ENCODE results near the gene GPR15LG. TPM values are rescaled to one million over a fixed set of nuclear protein-coding genes. Genes with fewer than 3 reads are reported as not detected.
"Not testable (repeated sequence)": the region's sequence is repeated elsewhere in the genome, so short reads cannot be mapped to it uniquely, and the experiment has no call there.

Gene GPR15LG
- total RNA-seq: not detected

DNA sequence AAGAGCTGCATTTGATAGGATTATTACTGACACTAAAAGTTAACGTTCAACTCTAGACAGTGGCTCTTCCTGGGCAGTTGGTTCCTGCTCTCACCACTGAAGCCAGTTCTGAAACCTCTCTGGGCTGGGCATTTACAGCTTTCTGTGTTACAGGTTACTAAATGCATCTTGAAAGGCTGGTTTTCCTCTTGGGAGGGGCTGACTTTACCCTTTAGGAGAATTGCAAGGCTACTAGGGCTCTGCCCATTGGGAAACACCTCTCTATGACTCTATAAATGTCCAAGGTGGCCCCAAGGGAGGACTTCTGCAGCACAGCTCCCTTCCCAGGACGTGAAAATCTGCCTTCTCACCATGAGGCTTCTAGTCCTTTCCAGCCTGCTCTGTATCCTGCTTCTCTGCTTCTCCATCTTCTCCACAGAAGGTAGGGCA lies at the start of gene GPR15LG:
Gene GPR15LG (plus strand): TSS at position 301 of the 429 bp plus-strand sequence. CDS start 51 bp downstream, at position 352.
- H3K27ac ChIP-seq (ENCODE audit: low read depth, low read length): no peak within 1 kb of the TSS
- no peak within 1 kb of the TSS for H3K9ac ChIP-seq (ENCODE audit: low read depth in 1 of 3, low read length in 3 of 3)
- no peaks in the 10 kb centered on the region for H3K9me3 ChIP-seq (ENCODE audit: control insufficient read depth in 3 of 3, low read length in 3 of 3)
- H3K4me1 ChIP-seq (ENCODE audit: control insufficient read depth in 3 of 3, insufficient read depth in 3 of 3, low read length in 3 of 3): no peaks in the 10 kb centered on the region
- peaks cover 0 to 2% (median 0%) of the 10 kb centered on the region in 3 donors for H3K27me3 ChIP-seq (ENCODE audit: control insufficient read depth in 3 of 3, insufficient read depth in 3 of 3, low read length in 3 of 3)
- H3K36me3 ChIP-seq (ENCODE audit: control insufficient read depth in 3 of 3, insufficient read depth in 3 of 3, low read length in 3 of 3): no peaks in the 10 kb centered on the region
- H3K4me3 ChIP-seq (ENCODE audit: low read length in 3 of 3): no peak within 1 kb of the TSS

DNA sequence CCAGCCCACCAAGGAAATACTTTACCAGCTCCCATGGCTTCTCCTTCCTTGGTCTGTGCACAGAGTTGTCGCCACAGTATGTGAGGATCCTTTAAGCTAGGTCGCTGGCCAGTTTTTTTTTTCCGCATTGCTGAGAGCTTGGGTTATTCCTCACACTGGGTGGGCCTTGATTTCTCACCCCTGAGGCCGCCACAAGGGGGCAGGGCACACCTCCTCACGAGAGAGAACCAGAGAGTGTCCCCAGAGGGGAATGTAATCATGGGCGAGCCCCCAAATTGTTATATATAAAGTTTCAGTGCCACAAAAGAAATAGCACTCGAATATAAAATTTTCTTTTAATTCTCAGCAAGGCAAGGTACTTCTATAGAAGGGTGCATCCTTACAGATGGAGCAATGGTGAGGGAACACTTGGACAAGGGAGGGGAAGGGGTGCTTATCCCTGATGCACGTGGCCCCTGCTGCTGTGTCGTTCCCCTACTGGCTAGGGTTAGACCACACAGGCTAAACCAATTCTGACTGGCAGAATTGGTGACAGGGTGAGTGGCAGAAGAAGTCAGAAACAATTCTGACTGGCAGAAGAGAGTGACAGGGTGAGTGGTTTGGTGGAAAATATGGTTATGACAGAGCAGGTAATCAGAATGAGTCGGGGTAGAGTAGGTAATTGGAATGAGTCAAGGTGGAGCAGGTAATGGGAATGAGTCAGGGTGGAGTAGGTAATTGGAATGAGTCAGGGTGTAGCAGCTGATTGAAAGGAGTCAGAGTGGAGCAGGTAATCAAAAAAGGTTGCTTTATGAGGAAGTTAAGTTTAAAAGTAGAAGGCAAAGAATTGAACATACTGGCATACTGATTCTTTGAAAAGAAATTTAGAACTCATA lies 47.5 kb upstream of the GPR15LG start:
- not testable (repeated sequence) for H3K36me3 ChIP-seq (ENCODE audit: control insufficient read depth in 3 of 3, insufficient read depth in 3 of 3, low read length in 3 of 3); H3K9me3 ChIP-seq (ENCODE audit: control insufficient read depth in 3 of 3, low read length in 3 of 3); H3K4me1 ChIP-seq (ENCODE audit: control insufficient read depth in 3 of 3, insufficient read depth in 3 of 3, low read length in 3 of 3); H3K27ac ChIP-seq (ENCODE audit: low read depth, low read length); H3K27me3 ChIP-seq (ENCODE audit: control insufficient read depth in 3 of 3, insufficient read depth in 3 of 3, low read length in 3 of 3); H3K4me3 ChIP-seq (ENCODE audit: low read length in 3 of 3); H3K9ac ChIP-seq (ENCODE audit: low read depth in 1 of 3, low read length in 3 of 3)

DNA sequence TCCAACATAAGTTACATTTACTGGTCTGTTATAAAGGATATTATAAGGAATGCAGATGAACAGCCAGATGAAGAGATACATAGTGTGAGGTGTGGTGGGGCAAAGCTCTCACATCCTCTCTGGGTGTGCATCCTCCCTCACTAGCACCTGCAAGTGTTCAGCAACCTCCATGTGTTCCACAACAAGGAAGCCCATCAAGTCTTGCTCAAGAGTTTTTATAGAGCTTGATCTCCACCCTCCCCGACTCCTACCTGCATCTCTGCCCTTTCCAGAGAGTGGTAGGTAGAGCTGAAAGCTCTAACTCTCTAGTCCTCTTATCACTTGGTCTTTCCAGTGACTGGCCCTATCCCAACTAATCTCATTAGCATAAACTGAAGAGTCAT lies 46.8 kb upstream of the GPR15LG start:
- no peak overlapping the region for H3K4me3 ChIP-seq (ENCODE audit: low read length in 3 of 3)
- no peak overlapping the region for H3K27ac ChIP-seq (ENCODE audit: low read depth, low read length)
- no peaks in the 10 kb centered on the region for H3K4me1 ChIP-seq (ENCODE audit: control insufficient read depth in 3 of 3, insufficient read depth in 3 of 3, low read length in 3 of 3)
- H3K9ac ChIP-seq (ENCODE audit: low read depth in 1 of 3, low read length in 3 of 3): no peak overlapping the region
- peaks cover 0 to 3% (median 0%) of the 10 kb centered on the region in 3 donors for H3K27me3 ChIP-seq (ENCODE audit: control insufficient read depth in 3 of 3, insufficient read depth in 3 of 3, low read length in 3 of 3)
- peaks cover 0 to 2% (median 0%) of the 10 kb centered on the region in 3 donors for H3K9me3 ChIP-seq (ENCODE audit: control insufficient read depth in 3 of 3, low read length in 3 of 3)
- no peaks in the 10 kb centered on the region for H3K36me3 ChIP-seq (ENCODE audit: control insufficient read depth in 3 of 3, insufficient read depth in 3 of 3, low read length in 3 of 3)

DNA sequence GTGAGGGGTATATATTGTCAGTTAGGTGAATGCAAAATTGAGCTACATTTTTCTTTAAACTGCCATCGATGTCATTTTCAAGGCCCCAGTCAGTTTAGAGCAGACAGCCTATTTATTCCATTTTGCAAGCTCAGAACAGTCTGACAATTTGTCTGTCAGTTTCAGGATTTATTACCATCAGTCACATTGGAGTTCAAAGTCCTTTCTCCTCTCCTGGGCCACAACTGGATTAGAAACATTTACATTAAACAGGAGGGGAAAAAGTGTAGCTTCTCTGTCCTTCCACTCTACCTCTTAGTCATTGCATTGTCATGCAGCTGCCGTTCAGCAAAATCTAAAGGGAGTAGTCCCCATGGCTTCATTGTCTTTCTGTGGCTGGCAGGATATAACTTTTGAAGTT lies 37.8 kb upstream of the GPR15LG start:
- Histone ChIP-seq H3K4me3 (ENCODE audit: low read length in 3 of 3) (no peak overlapping the region), H3K9me3 (ENCODE audit: control insufficient read depth in 3 of 3, low read length in 3 of 3) (no peaks in the 10 kb centered on the region), H3K36me3 (ENCODE audit: control insufficient read depth in 3 of 3, insufficient read depth in 3 of 3, low read length in 3 of 3) (no peaks in the 10 kb centered on the region)

DNA sequence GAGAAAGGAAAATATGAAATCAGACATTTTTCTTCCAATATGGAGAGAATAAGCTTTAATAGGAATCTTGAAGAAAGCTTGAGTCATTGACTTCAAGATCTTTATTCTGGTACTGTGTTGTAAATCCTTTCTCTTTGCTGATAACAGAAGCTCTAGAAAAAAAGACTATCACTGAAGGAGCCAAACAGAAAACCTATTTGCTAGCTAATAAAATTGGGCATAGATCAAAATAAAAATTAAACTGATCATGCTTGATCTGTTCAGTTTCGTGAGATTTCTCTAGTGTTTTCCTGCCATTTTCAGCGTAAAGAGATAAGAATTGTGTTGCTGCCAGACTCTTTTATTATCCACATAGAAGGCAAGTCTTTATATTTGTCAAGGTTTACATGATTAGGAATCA lies 35.8 kb upstream of the GPR15LG start:
- H3K4me1 ChIP-seq (ENCODE audit: control insufficient read depth in 3 of 3, insufficient read depth in 3 of 3, low read length in 3 of 3): peaks cover 15 to 18% (median 15%) of the 10 kb centered on the region in 3 donors
- H3K27me3 ChIP-seq (ENCODE audit: control insufficient read depth in 3 of 3, insufficient read depth in 3 of 3, low read length in 3 of 3): no peaks in the 10 kb centered on the region
- no peak overlapping the region for H3K4me3 ChIP-seq (ENCODE audit: low read length in 3 of 3)
- H3K9ac ChIP-seq (ENCODE audit: low read depth in 1 of 3, low read length in 3 of 3): no peak overlapping the region
- H3K36me3 ChIP-seq (ENCODE audit: control insufficient read depth in 3 of 3, insufficient read depth in 3 of 3, low read length in 3 of 3): peaks cover 3 to 6% (median 5%) of the 10 kb centered on the region in 3 donors
- H3K27ac ChIP-seq (ENCODE audit: low read depth, low read length): no peak overlapping the region
- no peaks in the 10 kb centered on the region for H3K9me3 ChIP-seq (ENCODE audit: control insufficient read depth in 3 of 3, low read length in 3 of 3)

More for the DNA sequence above, 37.8 kb upstream of the GPR15LG start:
- Histone ChIP-seq H3K27ac (ENCODE audit: low read depth, low read length) (no peak overlapping the region), H3K4me1 (ENCODE audit: control insufficient read depth in 3 of 3, insufficient read depth in 3 of 3, low read length in 3 of 3) (peaks cover 7 to 11% (median 7%) of the 10 kb centered on the region in 3 donors), H3K27me3 (ENCODE audit: control insufficient read depth in 3 of 3, insufficient read depth in 3 of 3, low read length in 3 of 3) (no peaks in the 10 kb centered on the region), H3K9ac (ENCODE audit: low read depth in 1 of 3, low read length in 3 of 3) (no peak overlapping the region)

DNA sequence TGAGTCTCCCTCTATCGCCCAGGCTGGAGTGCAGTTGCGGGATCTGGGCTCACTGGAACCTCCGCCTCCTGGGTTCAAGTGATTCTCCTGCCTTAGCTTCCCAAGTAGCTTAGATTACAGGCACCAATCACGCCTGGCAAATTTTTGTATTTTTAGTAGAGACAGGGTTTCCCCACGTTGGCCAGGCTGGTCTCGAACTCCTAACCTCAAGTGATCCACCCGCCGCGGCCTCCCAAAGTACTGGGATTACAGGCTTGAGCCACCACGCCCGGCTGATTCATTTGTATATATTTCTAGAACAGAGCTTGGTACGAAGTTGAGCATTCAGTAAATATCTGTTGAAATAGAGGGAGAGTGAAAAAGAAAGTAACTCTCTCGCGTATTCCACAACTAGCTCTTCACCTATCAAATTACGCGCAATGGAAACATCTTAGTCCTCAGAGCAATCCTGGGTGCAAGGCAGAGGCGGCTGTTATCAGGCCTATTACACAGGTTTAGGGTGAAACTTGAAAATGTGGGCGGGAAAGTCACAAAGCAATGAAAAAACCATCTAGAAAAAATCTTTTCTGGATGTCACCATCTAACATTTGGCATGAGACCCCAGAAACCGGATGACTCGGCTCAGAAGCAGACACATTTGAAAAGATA lies 35.0 kb upstream of the GPR15LG start:
- no peaks in the 10 kb centered on the region for H3K27me3 ChIP-seq (ENCODE audit: control insufficient read depth in 3 of 3, insufficient read depth in 3 of 3, low read length in 3 of 3)
- H3K27ac ChIP-seq (ENCODE audit: low read depth, low read length): peak overlapping the region; percentile 98
- H3K36me3 ChIP-seq (ENCODE audit: control insufficient read depth in 3 of 3, insufficient read depth in 3 of 3, low read length in 3 of 3): peaks cover 11 to 13% (median 12%) of the 10 kb centered on the region in 3 donors
- no peaks in the 10 kb centered on the region for H3K9me3 ChIP-seq (ENCODE audit: control insufficient read depth in 3 of 3, low read length in 3 of 3)
- peak overlapping the region; percentile 58 to 79 (median 77) for H3K9ac ChIP-seq (ENCODE audit: low read depth in 1 of 3, low read length in 3 of 3)
- peak overlapping the region; percentile 60 to 92 (median 72) for H3K4me3 ChIP-seq (ENCODE audit: low read length in 3 of 3)
- H3K4me1 ChIP-seq (ENCODE audit: control insufficient read depth in 3 of 3, insufficient read depth in 3 of 3, low read length in 3 of 3): peaks cover 15 to 18% (median 15%) of the 10 kb centered on the region in 3 donors

DNA sequence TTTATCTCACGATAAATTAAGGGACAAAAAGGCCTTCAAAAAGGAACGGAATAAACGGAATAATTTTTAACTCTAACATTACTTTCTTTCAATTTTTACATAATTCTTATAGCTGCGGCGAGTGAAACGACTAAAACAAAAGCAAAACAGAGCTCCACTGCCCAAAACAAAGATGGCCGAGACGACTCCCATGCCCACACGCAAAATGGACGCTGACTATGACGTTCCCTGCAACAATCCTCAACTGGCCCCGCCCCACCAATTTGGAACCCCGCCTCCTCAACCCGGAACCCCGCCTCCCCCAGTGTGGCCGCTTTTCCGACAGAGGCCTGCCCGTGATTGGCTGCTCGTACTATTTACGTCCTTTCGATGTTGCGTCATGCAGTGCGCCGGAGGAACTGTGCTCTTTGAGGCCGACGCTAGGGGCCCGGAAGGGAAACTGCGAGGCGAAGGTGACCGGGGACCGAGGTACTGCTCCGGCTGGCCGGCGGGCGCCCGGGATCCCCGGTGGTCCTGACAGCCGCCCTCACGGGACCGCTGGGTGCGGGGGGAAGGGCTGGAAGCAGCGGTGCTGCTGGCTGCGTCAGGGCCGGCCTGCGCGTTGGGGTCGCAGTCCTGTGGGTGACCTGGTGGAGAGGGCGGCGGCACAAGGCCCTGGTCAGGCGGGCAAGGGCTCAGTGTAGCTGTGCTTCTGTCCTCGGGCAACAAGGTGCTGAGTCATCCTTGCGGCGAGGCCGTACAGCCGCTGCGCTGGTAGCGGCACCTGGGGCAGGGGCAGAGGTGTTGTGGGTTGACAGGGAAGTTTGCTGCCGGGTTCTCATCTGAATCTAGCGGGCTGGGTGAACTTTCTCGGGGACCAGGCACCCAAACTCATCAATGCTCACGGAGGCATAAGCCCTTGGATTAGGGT lies 34.2 kb upstream of the GPR15LG start, which contains the start of gene GHITM:
Gene GHITM (plus strand): TSS at position 384 of the 910 bp plus-strand sequence. CDS start 1,992 bp downstream, outside the sequence.
- Histone ChIP-seq H3K27me3 (ENCODE audit: control insufficient read depth in 3 of 3, insufficient read depth in 3 of 3, low read length in 3 of 3) (no peaks in the 10 kb centered on the region), H3K4me3 (ENCODE audit: low read length in 3 of 3) (peak within 1 kb of the TSS; percentile 97 to 98 (median 97)), H3K27ac (ENCODE audit: low read depth, low read length) (peak within 1 kb of the TSS; percentile 98), H3K9ac (ENCODE audit: low read depth in 1 of 3, low read length in 3 of 3) (peak within 1 kb of the TSS; percentile 98 to 99 (median 99)), H3K9me3 (ENCODE audit: control insufficient read depth in 3 of 3, low read length in 3 of 3) (no peaks in the 10 kb centered on the region), H3K4me1 (ENCODE audit: control insufficient read depth in 3 of 3, insufficient read depth in 3 of 3, low read length in 3 of 3) (peaks cover 15 to 18% (median 15%) of the 10 kb centered on the region in 3 donors), H3K36me3 (ENCODE audit: control insufficient read depth in 3 of 3, insufficient read depth in 3 of 3, low read length in 3 of 3) (peaks cover 15 to 18% (median 17%) of the 10 kb centered on the region in 3 donors)

DNA sequence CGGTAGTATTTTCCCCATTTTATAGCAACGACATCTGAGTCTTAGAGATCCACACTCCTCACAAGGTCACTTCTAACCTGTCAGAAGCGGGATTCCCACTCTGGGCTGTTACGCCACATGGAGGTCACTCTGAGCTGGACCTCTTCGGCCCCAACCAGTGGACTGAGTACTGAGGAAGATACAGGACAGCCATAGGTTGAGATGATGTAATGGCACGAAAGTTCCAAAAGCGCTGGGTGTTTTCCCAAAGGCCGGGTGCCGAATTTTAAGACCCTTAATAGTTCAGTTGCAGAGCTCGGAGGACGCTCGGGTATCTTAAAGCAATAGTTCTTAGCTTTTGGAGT lies 33.6 kb upstream of the GPR15LG start:
- Histone ChIP-seq H3K36me3 (ENCODE audit: control insufficient read depth in 3 of 3, insufficient read depth in 3 of 3, low read length in 3 of 3) (peaks cover 21 to 22% (median 22%) of the 10 kb centered on the region in 3 donors), H3K9me3 (ENCODE audit: control insufficient read depth in 3 of 3, low read length in 3 of 3) (no peaks in the 10 kb centered on the region), H3K9ac (ENCODE audit: low read depth in 1 of 3, low read length in 3 of 3) (peak overlapping the region; percentile 98 to 99 (median 99)), H3K27ac (ENCODE audit: low read depth, low read length) (peak overlapping the region; percentile 98), H3K4me3 (ENCODE audit: low read length in 3 of 3) (peak overlapping the region; percentile 97 to 98 (median 97)), H3K27me3 (ENCODE audit: control insufficient read depth in 3 of 3, insufficient read depth in 3 of 3, low read length in 3 of 3) (no peaks in the 10 kb centered on the region), H3K4me1 (ENCODE audit: control insufficient read depth in 3 of 3, insufficient read depth in 3 of 3, low read length in 3 of 3) (peaks cover 15 to 18% (median 15%) of the 10 kb centered on the region in 3 donors)

DNA sequence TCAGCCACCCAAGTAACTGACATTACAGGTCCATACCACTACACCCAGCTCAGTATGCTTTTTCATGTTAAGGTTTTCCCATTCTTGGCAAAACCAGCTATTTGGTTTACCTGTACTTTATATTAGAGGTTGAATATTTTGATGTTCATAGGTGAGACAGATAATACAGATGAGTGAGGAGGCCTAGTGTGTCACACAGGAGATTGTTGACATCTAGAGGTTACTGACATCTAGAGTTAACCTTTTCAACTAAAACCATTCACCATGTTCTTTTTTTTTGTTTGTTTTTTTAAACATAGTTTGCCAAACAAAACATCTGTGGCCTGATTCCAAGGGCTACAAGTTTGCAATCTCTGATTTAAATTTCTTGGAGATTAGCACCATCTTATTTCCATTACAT lies 26.3 kb upstream of the GPR15LG start:
- Histone ChIP-seq H3K4me1 (ENCODE audit: control insufficient read depth in 3 of 3, insufficient read depth in 3 of 3, low read length in 3 of 3) (no peaks in the 10 kb centered on the region), H3K36me3 (ENCODE audit: control insufficient read depth in 3 of 3, insufficient read depth in 3 of 3, low read length in 3 of 3) (peaks cover 55 to 86% (median 79%) of the 10 kb centered on the region in 3 donors), H3K27me3 (ENCODE audit: control insufficient read depth in 3 of 3, insufficient read depth in 3 of 3, low read length in 3 of 3) (no peaks in the 10 kb centered on the region), H3K27ac (ENCODE audit: low read depth, low read length) (no peak overlapping the region), H3K9me3 (ENCODE audit: control insufficient read depth in 3 of 3, low read length in 3 of 3) (no peaks in the 10 kb centered on the region), H3K9ac (ENCODE audit: low read depth in 1 of 3, low read length in 3 of 3) (no peak overlapping the region), H3K4me3 (ENCODE audit: low read length in 3 of 3) (no peak overlapping the region)

All from skeletal muscle tissue (tissue), 4 donors.